Neural cell (in vitro differentiated cells): Measurements from ENCODE around the gene DOCK2. TPM values are rescaled to one million over a fixed set of nuclear protein-coding genes. Genes with fewer than 3 reads are reported as not detected.

ENCODE experiments used
- H2AFZ ChIP-seq: fragments of 200-600, 300-800 bp; sonication (generic), shearing (Covaris generic); 2 replicates; pipeline ENCODE4 v1.6.0; 2014; ENCODE audit warnings: low read depth, mild to moderate bottlenecking, antibody characterized with exemption, low read length, moderate library complexity
- H3F3A ChIP-seq: fragments of 200-600 bp; shearing (Covaris generic); 2 replicates; pipeline ENCODE4 v1.6.1; 2016; ENCODE audit warnings: mild to moderate bottlenecking, moderate library complexity, mixed read lengths, antibody characterized with exemption, low read length; ENCODE audit not compliant: insufficient read depth, poor library complexity, severe bottlenecking
- H3K27ac ChIP-seq: fragments of 200-600, 300-800 bp; sonication (generic), shearing (Covaris generic); 2 replicates; pipeline ENCODE4 v1.5.1; 2014; ENCODE audit warnings: mild to moderate bottlenecking, low read length, moderate library complexity
- H3K27me3 ChIP-seq: fragments of 300-800, 200-600 bp; sonication (generic), shearing (Covaris generic); 2 replicates; pipeline ENCODE4 v1.6.0; 2014; ENCODE audit warnings: mild to moderate bottlenecking, low read depth, low read length, moderate library complexity; ENCODE audit not compliant: insufficient read depth
- H3K36me3 ChIP-seq: fragments of 300-800, 200-600 bp; sonication (generic), shearing (Covaris generic); 2 replicates; pipeline ENCODE4 v1.5.1; 2014; ENCODE audit warnings: mild to moderate bottlenecking, antibody characterized with exemption, low read length, moderate library complexity; ENCODE audit not compliant: insufficient read depth
- H3K4me2 ChIP-seq: fragments of 300-800, 200-600 bp; sonication (generic), shearing (Covaris generic); 2 replicates; pipeline ENCODE4 v1.6.0; 2014; ENCODE audit warnings: mild to moderate bottlenecking, low read length
- H3K4me3 ChIP-seq: fragments of 300-800, 200-600 bp; sonication (generic), shearing (Covaris generic); 2 replicates; pipeline ENCODE4 v1.5.1; 2014; ENCODE audit warnings: mild to moderate bottlenecking, low read length, moderate library complexity
- H3K79me2 ChIP-seq: fragments of 200-600 bp; shearing (Covaris generic); replicated peaks from 2 replicates; pipeline ENCODE4 v1.6.0; 2014; ENCODE audit warnings: mild to moderate bottlenecking, low read length, moderate library complexity; ENCODE audit not compliant: insufficient read depth
- H3K9ac ChIP-seq: fragments of 300-800, 200-600 bp; sonication (generic), shearing (Covaris generic); 2 replicates; pipeline ENCODE4 v1.6.1; 2016; ENCODE audit warnings: mild to moderate bottlenecking, low read length, mixed read lengths
- H3K9me2 ChIP-seq: fragments of 200-600 bp; shearing (Covaris generic); 2 replicates; pipeline ENCODE4 v1.6.1; 2016; ENCODE audit warnings: mild to moderate bottlenecking, low read length, mixed read lengths; ENCODE audit not compliant: insufficient read depth
- H3K9me3 ChIP-seq: fragments of 200-600, 300-800 bp; sonication (generic), shearing (Covaris generic); 2 replicates; pipeline ENCODE4 v1.6.1; 2016; ENCODE audit warnings: mild to moderate bottlenecking, mixed run types, low read length, moderate library complexity, mixed read lengths
- H4K20me1 ChIP-seq: fragments of 200-600 bp; shearing (Covaris generic); 2 replicates; pipeline ENCODE4 v1.6.1; 2016; ENCODE audit warnings: mild to moderate bottlenecking, mixed run types; ENCODE audit not compliant: insufficient read depth
- CTCF ChIP-seq: fragments of 450-650 bp; IDR thresholded peaks from 2 replicates; pipeline ENCODE4 v1.5.1; 2014; ENCODE audit warnings: antibody characterized with exemption, mild to moderate bottlenecking, moderate library complexity; ENCODE audit not compliant: poor library complexity, severe bottlenecking
- EP300 ChIP-seq: fragments of 450-650 bp; conservative IDR thresholded peaks from 2 replicates; pipeline ENCODE4 v1.6.1; 2014; ENCODE audit warnings: antibody characterized with exemption, mild to moderate bottlenecking, moderate library complexity; ENCODE audit not compliant: poor library complexity, severe bottlenecking
- EZH2 ChIP-seq: fragments of 200-600, 300-800 bp; shearing (Covaris generic), sonication (generic); IDR thresholded peaks from 2 replicates; pipeline ENCODE4 v1.6.1; 2014; ENCODE audit warnings: antibody characterized with exemption, low read length, borderline replicate concordance, mild to moderate bottlenecking; ENCODE audit not compliant: insufficient read depth, poor library complexity, severe bottlenecking
- MXI1 ChIP-seq: fragments of 450-650 bp; conservative IDR thresholded peaks from 2 replicates; pipeline ENCODE4 v1.6.1; 2014; ENCODE audit warnings: antibody characterized with exemption, mild to moderate bottlenecking; ENCODE audit not compliant: poor library complexity, severe bottlenecking
- POLR2AphosphoS5 ChIP-seq: IDR thresholded peaks from 2 replicates; pipeline ENCODE4 v1.6.1; 2012
- RAD21 ChIP-seq: fragments of 450-650 bp; conservative IDR thresholded peaks from 2 replicates; pipeline ENCODE4 v1.6.1; 2014; ENCODE audit warnings: antibody characterized with exemption, mild to moderate bottlenecking, moderate library complexity
- SMC3 ChIP-seq: fragments of 450-650 bp; conservative IDR thresholded peaks from 2 replicates; pipeline ENCODE4 v1.6.1; 2014; ENCODE audit warnings: antibody characterized with exemption, mild to moderate bottlenecking, moderate library complexity; ENCODE audit not compliant: poor library complexity
- TAF1 ChIP-seq: IDR thresholded peaks from 2 replicates; pipeline ENCODE4 v1.6.1; 2012; ENCODE audit warnings: low read depth
- polyA plus RNA-seq: library from polyadenylated mRNA; depleted of rRNA; stranded (reverse); fragments of >200 nt; gene quantifications from 2 replicates; pipeline ENCODE4 v1.2.3, GENCODE V29; 2014
- TF ChIP-seq, protein P1 (sequence below): IDR thresholded peaks from 2 replicates; pipeline ENCODE4 v1.6.1; 2012; ENCODE audit warnings: borderline replicate concordance

DOCK2 gene
- polyA plus RNA-seq, 1 donor from 2014 or later, result 0.15 TPM

- Histone ChIP-seq H3K36me3 (no peaks in the 10 kb centered on the region), H3K4me3 (no peak overlapping the region), H3K27me3 (no peaks in the 10 kb centered on the region), H3K9me2 (no peaks in the 10 kb centered on the region), H3K79me2 (no peaks in the 10 kb centered on the region), H3K9ac (no peak overlapping the region), H3K9me3 (no peaks in the 10 kb centered on the region), H4K20me1 (no peaks in the 10 kb centered on the region), H2AFZ (no peak overlapping the region), H3F3A (no peaks in the 10 kb centered on the region), H3K27ac (no peak overlapping the region), H3K4me2 (no peak overlapping the region)
- TF ChIP-seq CTCF, result no peak
- no peak for TF ChIP-seq POLR2AphosphoS5
These were observed 467.2 kb downstream of the DOCK2 start for GRCh38 chr5:170104299-170104698.

GRCh38 chr5:170104710-170105109 lies 467.6 kb downstream of the DOCK2 start:
- H3K4me3 ChIP-seq, result no peak overlapping the region
- no peaks in the 10 kb centered on the region for H3K9me3 ChIP-seq
- H3K27ac ChIP-seq, result no peak overlapping the region
- H3K27me3 ChIP-seq, result no peaks in the 10 kb centered on the region
- H3K4me2 ChIP-seq, result no peak overlapping the region
- no peak overlapping the region for H2AFZ ChIP-seq
- H3F3A ChIP-seq, result no peaks in the 10 kb centered on the region
- H3K36me3 ChIP-seq, result no peaks in the 10 kb centered on the region
- H3K9me2 ChIP-seq, result no peaks in the 10 kb centered on the region
- H4K20me1 ChIP-seq, result no peaks in the 10 kb centered on the region
- no peaks in the 10 kb centered on the region for H3K79me2 ChIP-seq
- no peak for TF ChIP-seq MXI1
- TF ChIP-seq TAF1, result no peak
- TF ChIP-seq SMC3, result no peak
- no peak for TF ChIP-seq EZH2
- TF ChIP-seq, protein P1, sequence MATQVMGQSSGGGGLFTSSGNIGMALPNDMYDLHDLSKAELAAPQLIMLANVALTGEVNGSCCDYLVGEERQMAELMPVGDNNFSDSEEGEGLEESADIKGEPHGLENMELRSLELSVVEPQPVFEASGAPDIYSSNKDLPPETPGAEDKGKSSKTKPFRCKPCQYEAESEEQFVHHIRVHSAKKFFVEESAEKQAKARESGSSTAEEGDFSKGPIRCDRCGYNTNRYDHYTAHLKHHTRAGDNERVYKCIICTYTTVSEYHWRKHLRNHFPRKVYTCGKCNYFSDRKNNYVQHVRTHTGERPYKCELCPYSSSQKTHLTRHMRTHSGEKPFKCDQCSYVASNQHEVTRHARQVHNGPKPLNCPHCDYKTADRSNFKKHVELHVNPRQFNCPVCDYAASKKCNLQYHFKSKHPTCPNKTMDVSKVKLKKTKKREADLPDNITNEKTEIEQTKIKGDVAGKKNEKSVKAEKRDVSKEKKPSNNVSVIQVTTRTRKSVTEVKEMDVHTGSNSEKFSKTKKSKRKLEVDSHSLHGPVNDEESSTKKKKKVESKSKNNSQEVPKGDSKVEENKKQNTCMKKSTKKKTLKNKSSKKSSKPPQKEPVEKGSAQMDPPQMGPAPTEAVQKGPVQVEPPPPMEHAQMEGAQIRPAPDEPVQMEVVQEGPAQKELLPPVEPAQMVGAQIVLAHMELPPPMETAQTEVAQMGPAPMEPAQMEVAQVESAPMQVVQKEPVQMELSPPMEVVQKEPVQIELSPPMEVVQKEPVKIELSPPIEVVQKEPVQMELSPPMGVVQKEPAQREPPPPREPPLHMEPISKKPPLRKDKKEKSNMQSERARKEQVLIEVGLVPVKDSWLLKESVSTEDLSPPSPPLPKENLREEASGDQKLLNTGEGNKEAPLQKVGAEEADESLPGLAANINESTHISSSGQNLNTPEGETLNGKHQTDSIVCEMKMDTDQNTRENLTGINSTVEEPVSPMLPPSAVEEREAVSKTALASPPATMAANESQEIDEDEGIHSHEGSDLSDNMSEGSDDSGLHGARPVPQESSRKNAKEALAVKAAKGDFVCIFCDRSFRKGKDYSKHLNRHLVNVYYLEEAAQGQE, result no peak
- TF ChIP-seq POLR2AphosphoS5, result no peak
- TF ChIP-seq EP300, result no peak
- TF ChIP-seq CTCF, result no peak
- TF ChIP-seq RAD21, result no peak
- no peak overlapping the region for H3K9ac ChIP-seq
